Natural killer cell (primary cell): ENCODE results near the gene TMEM163. TPM values are rescaled to one million over a fixed set of nuclear protein-coding genes. Genes with fewer than 3 reads are reported as not detected.
"Not testable (repeated sequence)": the region's sequence is repeated elsewhere in the genome, so short reads cannot be mapped to it uniquely, and the experiment has no call there.

Experiments used
- ATAC-seq, 3 donors: fragments of 150-1000 bp in 2 of 3; fragments of 200-7000 bp in 1 of 3; cut with Tn5 transposase; 1 replicate in 1 of 3; 2 replicates in 2 of 3; pipeline ENCODE4 v1.10.0; 2021; ENCODE audit warnings: mild to moderate bottlenecking in 2 of 3, moderate library complexity in 2 of 3
- DNase-seq, 2 donors: peaks; one replicate each; pipeline versions ENCODE4 v3.0.0 to v3.0.0-alpha.2; 2013 to 2021; ENCODE audit warnings: mixed read lengths in 1 of 2
- H3K27ac ChIP-seq: one replicate; pipeline ENCODE4 v1.5.1; 2013; ENCODE audit warnings: mild to moderate bottlenecking, low read length
- H3K27me3 ChIP-seq: one replicate; pipeline ENCODE4 v1.6.1; 2013; ENCODE audit warnings: low read length; ENCODE audit not compliant: control insufficient read depth, insufficient read depth
- H3K36me3 ChIP-seq: one replicate; pipeline ENCODE4 v1.6.1; 2013; ENCODE audit warnings: low read length; ENCODE audit not compliant: control insufficient read depth, insufficient read depth
- H3K4me1 ChIP-seq: one replicate; pipeline ENCODE4 v1.6.1; 2013; ENCODE audit warnings: low read length; ENCODE audit not compliant: control insufficient read depth, insufficient read depth
- H3K4me3 ChIP-seq: one replicate; pipeline ENCODE4 v1.5.1; 2013; ENCODE audit warnings: low read length
- H3K9me3 ChIP-seq: one replicate; pipeline ENCODE4 v1.6.1; 2013; ENCODE audit warnings: low read length; ENCODE audit not compliant: control insufficient read depth, insufficient read depth
- H3K27ac Mint-ChIP-seq, 2 donors: one replicate each; pipeline ENCODE4 v1.8.0; 2022; ENCODE audit warnings: mild to moderate bottlenecking in 2 of 2, mixed read lengths in 2 of 2, moderate library complexity in 1 of 2
- H3K27me3 Mint-ChIP-seq, 2 donors: one replicate each; pipeline ENCODE4 v1.8.0; 2022; ENCODE audit warnings: low read depth in 2 of 2, mixed read lengths in 2 of 2
- H3K36me3 Mint-ChIP-seq: one replicate; pipeline ENCODE4 v1.8.0; 2022; ENCODE audit warnings: mixed read lengths
- H3K4me1 Mint-ChIP-seq, 2 donors: one replicate each; pipeline ENCODE4 v1.8.0; 2022; ENCODE audit warnings: mixed read lengths in 2 of 2
- H3K4me3 Mint-ChIP-seq: one replicate; pipeline ENCODE4 v1.8.0; 2022; ENCODE audit warnings: mild to moderate bottlenecking, moderate library complexity, mixed read lengths
- H3K9me3 Mint-ChIP-seq, 2 donors: one replicate each; pipeline ENCODE4 v1.8.0; 2022; ENCODE audit warnings: mixed read lengths in 2 of 2
- CTCF ChIP-seq: fragments of 200-600 bp; IDR thresholded peaks from one replicate; pipeline ENCODE4 v1.8.0; 2022; ENCODE audit warnings: antibody characterized with exemption
- WGBS: methylation state at CpG from one replicate; pipeline ENCODE4 v1.1.7; 2013; ENCODE audit warnings: missing lambda C conversion rate; ENCODE audit not compliant: insufficient coverage; 5-methylcytosine and 5-hydroxymethylcytosine counted together
- intact Hi-C: fragments of 100-400 bp; cut with micrococcal nuclease; formaldehyde crosslinking; loops from one replicate; pipeline ENCODE4 v1.14.2; 2022
- total RNA-seq, 4 donors: library from RNA; stranded (reverse); fragments of 120-200 nt in 1 of 4; gene quantifications; one replicate each; pipeline versions ENCODE4 v1.2.3 to v1.2.4, GENCODE V29; 2013 to 2022

The TMEM163 gene
- total RNA-seq, 3 donors from 2014 or later (not counting 1 experiment from before 2014, with no cell fraction given): 6.8 to 11.6 (median 10.3) TPM

- Histone ChIP-seq H3K27ac (no peak overlapping the region), H3K4me3 (no peak overlapping the region), H3K9me3 (peaks cover 25% of the 10 kb centered on the region), H3K27me3 (no peaks in the 10 kb centered on the region), H3K4me1 (peaks cover 7% of the 10 kb centered on the region), H3K36me3 (no peaks in the 10 kb centered on the region)
- intact Hi-C loops: no loop called here
- Mint-ChIP-seq H3K4me1 (peaks cover 2 to 27% of the 10 kb centered on the region in 2 donors), H3K9me3 (peaks cover 5 to 17% of the 10 kb centered on the region in 2 donors), H3K27ac (no peak overlapping the region), H3K27me3 (peaks cover 0 to 2% of the 10 kb centered on the region in 2 donors), H3K36me3 (peaks cover 24% of the 10 kb centered on the region), H3K4me3 (no peak overlapping the region)
- DNase-seq (no peak), ATAC-seq (no peak)
- 95% methylated on average over 1 of the region's 1 CpG for WGBS
- TF ChIP-seq CTCF: no peak
Observed at GRCh38 chr2:134591526-134591925, 127.3 kb downstream of the TMEM163 start.

- 100% methylated on average over 1 of the region's 1 CpG for WGBS
- DNase-seq (no peak), ATAC-seq (no peak)
- peaks cover 25% of the 10 kb centered on the region for H3K9me3 ChIP-seq
- Mint-ChIP-seq H3K36me3 (peaks cover 24% of the 10 kb centered on the region), H3K4me3 (no peak overlapping the region), H3K27ac (no peak overlapping the region), H3K9me3 (peaks cover 5 to 17% of the 10 kb centered on the region in 2 donors), H3K27me3 (peaks cover 0 to 2% of the 10 kb centered on the region in 2 donors), H3K4me1 (peaks cover 6 to 32% of the 10 kb centered on the region in 2 donors)
- no peaks in the 10 kb centered on the region for H3K36me3 ChIP-seq
- no peak overlapping the region for H3K27ac ChIP-seq
- no peaks in the 10 kb centered on the region for H3K27me3 ChIP-seq
- no peak overlapping the region for H3K4me3 ChIP-seq
- peaks cover 12% of the 10 kb centered on the region for H3K4me1 ChIP-seq
- TF ChIP-seq CTCF: no peak
- intact Hi-C loops: no loop called here
Observed at GRCh38 chr2:134590679-134591078, 128.1 kb downstream of the TMEM163 start.

GRCh38 chr2:134589171-134590083 lies 129.4 kb downstream of the TMEM163 start:
- H3K4me3 ChIP-seq, intact Hi-C loops, H3K36me3 ChIP-seq, DNase-seq, H3K27me3 ChIP-seq, H3K27me3 Mint-ChIP-seq, H3K4me3 Mint-ChIP-seq, H3K27ac ChIP-seq, ATAC-seq: not testable (repeated sequence)
- peaks cover 5 to 17% of the 10 kb centered on the region in 2 donors for H3K9me3 Mint-ChIP-seq
- peak overlapping the region in 1 of 2 donors; percentile 6 for H3K27ac Mint-ChIP-seq
- WGBS: 85% methylated on average over 2 of the region's 4 CpGs
- peaks cover 24% of the 10 kb centered on the region for H3K36me3 Mint-ChIP-seq
- H3K4me1 Mint-ChIP-seq: peaks cover 6 to 38% of the 10 kb centered on the region in 2 donors
- Histone ChIP-seq H3K4me1 (peaks cover 12% of the 10 kb centered on the region), H3K9me3 (peaks cover 25% of the 10 kb centered on the region)

- Mint-ChIP-seq H3K27ac (peak overlapping the region in 1 of 2 donors; percentile 6), H3K27me3 (peaks cover 0 to 2% of the 10 kb centered on the region in 2 donors), H3K9me3 (peaks cover 5 to 17% of the 10 kb centered on the region in 2 donors), H3K36me3 (peaks cover 24% of the 10 kb centered on the region), H3K4me1 (peaks cover 14 to 47% of the 10 kb centered on the region in 2 donors), H3K4me3 (no peak overlapping the region)
- Histone ChIP-seq H3K4me1 (peaks cover 20% of the 10 kb centered on the region), H3K36me3 (no peaks in the 10 kb centered on the region), H3K27me3 (no peaks in the 10 kb centered on the region), H3K4me3 (no peak overlapping the region), H3K27ac (no peak overlapping the region), H3K9me3 (peaks cover 25% of the 10 kb centered on the region)
- no peak for ATAC-seq
- WGBS: 87% methylated on average over 2 of the region's 2 CpGs
- TF ChIP-seq CTCF: no peak
- intact Hi-C loops: no loop called here
- no peak for DNase-seq
Observed at GRCh38 chr2:134588556-134588955, 130.2 kb downstream of the TMEM163 start.
